DND-41 (cell line): ENCODE data around the gene STK32B.

Experiments used
- CTCF ChIP-seq: IDR thresholded peaks from 2 replicates; pipeline ENCODE4 v1.5.1; 2012; ENCODE audit warnings: borderline replicate concordance, low read length, moderate library complexity, mild to moderate bottlenecking; ENCODE audit not compliant: poor library complexity, severe bottlenecking; ENCODE audit errors: extremely low read depth
- EZH2 ChIP-seq: IDR thresholded peaks from 3 replicates; pipeline ENCODE4 v1.6.1; 2012; ENCODE audit warnings: borderline replicate concordance, low read depth, mild to moderate bottlenecking, moderate library complexity, low read length, inconsistent platforms; ENCODE audit not compliant: severe bottlenecking

- TF ChIP-seq CTCF, result no peak
- TF ChIP-seq EZH2, result no peak
Observed at GRCh38 chr4:5433196-5433595, 381.9 kb downstream of the STK32B start.
